Measurements from ENCODE around the gene SIN3A.

DNA sequence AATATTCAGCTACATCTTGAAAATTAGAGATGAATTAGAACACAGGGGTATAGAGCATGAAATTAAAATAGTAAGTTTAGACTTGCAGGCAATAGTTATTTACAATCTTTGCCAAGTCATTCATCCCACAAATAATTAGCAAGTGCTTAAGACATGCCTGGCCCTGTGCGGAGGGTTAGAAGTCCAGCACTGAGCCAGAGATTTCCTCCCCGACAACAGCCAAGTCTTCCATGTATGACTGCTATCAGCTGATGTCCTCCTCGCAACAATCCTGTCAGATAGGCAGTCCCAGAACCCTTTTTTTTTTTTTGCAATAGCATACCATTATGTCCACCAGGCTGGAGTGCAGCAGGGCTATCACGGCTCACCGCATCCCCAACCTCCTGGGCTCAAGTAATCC is 14.6 kb downstream of the SIN3A start:
- TF ChIP-seq YY1 (IDR thresholded peaks at IDR 0.05; ENCODE audit: low read depth) (no peak), FOXM1 (IDR thresholded peaks at IDR 0.05; ENCODE audit: borderline replicate concordance, low read depth) (no peak), NFIC (IDR thresholded peaks at IDR 0.05) (no peak)
- TF ChIP-seq, protein P1, sequence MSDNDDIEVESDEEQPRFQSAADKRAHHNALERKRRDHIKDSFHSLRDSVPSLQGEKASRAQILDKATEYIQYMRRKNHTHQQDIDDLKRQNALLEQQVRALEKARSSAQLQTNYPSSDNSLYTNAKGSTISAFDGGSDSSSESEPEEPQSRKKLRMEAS (IDR thresholded peaks at IDR 0.05) = no peak

All from Ishikawa (cell line).